Activated T-helper 1 cell treated with anti-CD3 and anti-CD28 coated beads, Interleukin-12 subunit alpha, Interleukin-12 subunit beta, Interleukin-2, Interleukin-4 antibody, amounts not matched to agents 30 ng/mL and 10 ng/mL and 1 ng/mL, durations not matched to agents 14 hours and 24 hours and 36 hours (primary cell): ENCODE measurements around the gene PKIG. TPM values are rescaled to one million over a fixed set of nuclear protein-coding genes. Genes with fewer than 3 reads are reported as not detected.

Experiments used
- DNase-seq: peaks from one replicate; pipeline ENCODE4 v3.0.0; 2021; ENCODE audit warnings: low spot score
- H3K27ac Mint-ChIP-seq: one replicate; pipeline ENCODE4 v1.8.0; 2021; ENCODE audit warnings: mild to moderate bottlenecking, mixed read lengths
- H3K27me3 Mint-ChIP-seq: one replicate; pipeline ENCODE4 v1.8.0; 2022; ENCODE audit warnings: mild to moderate bottlenecking, moderate library complexity, mixed read lengths; ENCODE audit not compliant: insufficient read depth
- H3K36me3 Mint-ChIP-seq: one replicate; pipeline ENCODE4 v1.8.0; 2021; ENCODE audit warnings: low read depth, mixed read lengths
- H3K4me1 Mint-ChIP-seq: one replicate; pipeline ENCODE4 v1.8.0; 2021; ENCODE audit warnings: low read depth, mixed read lengths
- H3K4me3 Mint-ChIP-seq: one replicate; pipeline ENCODE4 v1.8.0; 2021; ENCODE audit warnings: mild to moderate bottlenecking, moderate library complexity, mixed read lengths
- H3K9me3 Mint-ChIP-seq: one replicate; pipeline ENCODE4 v1.8.0; 2021; ENCODE audit warnings: mixed read lengths
- intact Hi-C: fragments of 100-400 bp; cut with micrococcal nuclease; formaldehyde crosslinking; loops from one replicate; pipeline ENCODE4 v1.15.1; 2024
- total RNA-seq: library from RNA; stranded (reverse); gene quantifications from 2 replicates; pipeline ENCODE4 v1.2.3, GENCODE V29; 2022

PKIG gene
- total RNA-seq, 1 donor from 2014 or later = 2.4 TPM

DNA sequence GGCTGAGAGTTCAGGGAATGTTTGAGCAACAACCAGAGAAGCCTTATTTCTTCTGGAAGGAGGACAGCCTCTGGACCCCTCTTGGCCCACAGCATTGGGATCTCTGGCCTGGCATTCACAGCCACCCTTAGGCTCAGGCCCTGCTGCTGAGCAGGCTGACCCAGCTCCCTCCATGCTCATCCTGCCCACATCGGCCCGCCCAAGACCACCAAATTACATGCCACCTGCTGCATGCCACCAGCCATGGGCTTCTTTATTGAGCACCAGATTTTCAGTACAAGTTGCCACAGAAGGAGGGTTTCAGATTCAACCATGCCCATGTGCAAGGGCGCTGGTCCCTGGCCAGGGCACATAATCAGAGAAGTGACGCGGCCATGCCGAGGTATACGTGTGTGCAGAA is 36.9 kb downstream of the PKIG start:
- Mint-ChIP-seq H3K27me3 (no peaks in the 10 kb centered on the region), H3K4me3 (no peak overlapping the region), H3K36me3 (peaks cover 55% of the 10 kb centered on the region), H3K27ac (peak overlapping the region; percentile 41), H3K4me1 (peaks cover 35% of the 10 kb centered on the region), H3K9me3 (no peaks in the 10 kb centered on the region)
- intact Hi-C loops = no loop called here
- no peak for DNase-seq

DNA sequence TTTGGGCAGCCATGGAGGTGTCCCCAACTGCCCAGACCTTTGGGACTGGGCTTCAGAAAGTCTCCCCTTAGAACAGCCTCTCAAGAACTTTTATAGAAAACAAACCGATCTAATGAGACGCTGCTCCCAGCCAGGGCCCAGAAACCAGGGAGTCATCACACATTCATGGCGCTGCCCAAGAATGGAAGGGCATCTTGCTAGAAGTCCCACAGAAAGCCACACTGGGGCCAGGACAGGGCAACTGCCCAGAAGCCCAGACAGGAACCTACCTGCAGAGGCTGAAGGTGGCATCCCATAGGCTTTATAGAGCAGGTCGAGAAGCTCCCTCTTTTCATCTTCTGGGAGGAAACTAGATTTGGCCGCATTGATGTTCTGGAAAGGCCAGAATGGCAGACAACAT is 37.7 kb downstream of the PKIG start:
- no peaks in the 10 kb centered on the region for H3K27me3 Mint-ChIP-seq
- peaks cover 32% of the 10 kb centered on the region for H3K4me1 Mint-ChIP-seq
- peaks cover 61% of the 10 kb centered on the region for H3K36me3 Mint-ChIP-seq
- no peak for DNase-seq
- intact Hi-C loops = no loop called here
- H3K4me3 Mint-ChIP-seq = no peak overlapping the region
- H3K9me3 Mint-ChIP-seq = no peaks in the 10 kb centered on the region
- no peak overlapping the region for H3K27ac Mint-ChIP-seq

DNA sequence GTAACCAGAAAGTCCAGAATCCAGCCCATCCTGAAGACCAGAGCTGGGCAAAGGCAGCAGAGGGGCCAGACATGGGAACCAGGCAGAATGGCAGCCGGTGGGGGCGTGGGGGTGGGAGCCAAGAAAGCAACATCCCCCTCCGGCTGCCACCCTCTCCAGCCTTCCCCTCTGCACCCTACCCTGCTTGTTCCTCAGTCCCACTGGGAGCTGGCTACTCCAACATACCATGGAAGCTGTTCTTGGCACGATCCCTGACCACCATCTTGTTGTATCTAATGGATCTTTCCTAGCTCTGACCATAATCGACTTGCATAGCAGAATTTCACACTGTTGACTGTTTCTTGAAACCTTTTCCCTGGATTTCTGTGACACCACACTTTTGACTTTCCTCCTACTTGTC is 38.9 kb downstream of the PKIG start:
- no peaks in the 10 kb centered on the region for H3K27me3 Mint-ChIP-seq
- H3K4me3 Mint-ChIP-seq = no peak overlapping the region
- H3K27ac Mint-ChIP-seq = no peak overlapping the region
- peaks cover 19% of the 10 kb centered on the region for H3K4me1 Mint-ChIP-seq
- no peaks in the 10 kb centered on the region for H3K9me3 Mint-ChIP-seq
- intact Hi-C loops = no loop called here
- peaks cover 52% of the 10 kb centered on the region for H3K36me3 Mint-ChIP-seq
- no peak for DNase-seq

DNA sequence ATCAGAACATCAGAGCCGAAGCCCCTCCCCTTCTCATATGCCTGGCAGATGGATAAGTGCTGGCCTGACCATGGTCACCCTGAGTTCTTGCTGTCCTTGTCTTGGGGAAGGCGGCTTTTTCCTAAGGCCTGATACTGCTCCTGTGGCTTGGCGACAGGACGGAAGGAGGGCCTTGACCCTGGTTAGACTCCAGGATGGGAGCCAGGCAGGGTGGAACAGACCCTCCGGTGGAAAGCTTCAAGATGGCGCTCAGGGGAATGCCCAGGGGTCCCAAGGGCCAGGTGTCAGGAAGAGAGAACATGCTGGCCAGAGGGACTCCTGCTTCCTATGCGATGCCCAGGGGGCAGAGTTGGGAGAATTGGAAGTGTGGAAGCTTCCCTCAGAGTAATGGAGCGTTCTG is 39.6 kb downstream of the PKIG start:
- H3K4me1 Mint-ChIP-seq = peaks cover 17% of the 10 kb centered on the region
- no peak overlapping the region for H3K27ac Mint-ChIP-seq
- no peaks in the 10 kb centered on the region for H3K9me3 Mint-ChIP-seq
- DNase-seq = no peak
- intact Hi-C loops = no loop called here
- no peaks in the 10 kb centered on the region for H3K27me3 Mint-ChIP-seq
- H3K36me3 Mint-ChIP-seq = peaks cover 58% of the 10 kb centered on the region
- no peak overlapping the region for H3K4me3 Mint-ChIP-seq

DNA sequence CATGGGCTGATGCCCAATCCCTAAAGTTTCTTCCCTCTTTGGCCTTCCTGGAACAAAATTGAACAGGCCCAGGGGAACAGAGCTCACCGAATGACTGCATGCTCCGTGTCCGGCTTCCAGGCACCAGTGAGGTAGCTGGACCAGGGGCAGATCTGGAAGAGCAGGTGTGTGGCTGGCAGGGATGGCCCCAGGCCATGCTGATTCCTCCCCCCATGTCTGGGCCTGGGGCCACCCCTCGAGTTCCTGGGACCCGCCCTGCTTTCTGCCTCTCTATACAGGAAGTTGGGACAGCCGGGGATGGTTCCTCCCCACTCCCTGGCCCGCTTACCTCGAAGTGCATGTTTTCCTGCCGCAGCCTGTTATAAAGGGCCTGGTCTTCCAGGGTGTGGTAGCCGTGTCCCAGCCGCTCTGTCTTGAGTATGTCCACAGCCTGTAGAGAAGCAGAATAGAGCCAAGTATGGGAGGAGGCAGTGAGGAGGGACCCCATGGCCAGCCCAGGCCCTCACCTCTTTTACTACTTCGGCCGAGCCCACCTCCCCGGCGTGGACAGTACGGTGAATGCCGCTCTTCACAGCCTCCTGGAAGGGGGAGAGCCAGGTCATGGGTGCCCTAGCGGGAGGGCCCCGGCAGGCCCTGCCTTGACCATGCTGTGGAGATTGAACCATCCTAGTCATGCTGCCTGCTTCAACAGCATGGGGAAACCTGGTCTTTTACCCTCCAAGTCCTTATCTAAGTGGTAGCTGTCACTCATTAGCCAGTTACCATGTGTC is 40.3 kb downstream of the PKIG start:
- peaks cover 17% of the 10 kb centered on the region for H3K4me1 Mint-ChIP-seq
- H3K9me3 Mint-ChIP-seq = no peaks in the 10 kb centered on the region
- intact Hi-C loops = no loop called here
- no peak for DNase-seq
- H3K27me3 Mint-ChIP-seq = no peaks in the 10 kb centered on the region
- H3K27ac Mint-ChIP-seq = no peak overlapping the region
- peaks cover 62% of the 10 kb centered on the region for H3K36me3 Mint-ChIP-seq
- no peak overlapping the region for H3K4me3 Mint-ChIP-seq

DNA sequence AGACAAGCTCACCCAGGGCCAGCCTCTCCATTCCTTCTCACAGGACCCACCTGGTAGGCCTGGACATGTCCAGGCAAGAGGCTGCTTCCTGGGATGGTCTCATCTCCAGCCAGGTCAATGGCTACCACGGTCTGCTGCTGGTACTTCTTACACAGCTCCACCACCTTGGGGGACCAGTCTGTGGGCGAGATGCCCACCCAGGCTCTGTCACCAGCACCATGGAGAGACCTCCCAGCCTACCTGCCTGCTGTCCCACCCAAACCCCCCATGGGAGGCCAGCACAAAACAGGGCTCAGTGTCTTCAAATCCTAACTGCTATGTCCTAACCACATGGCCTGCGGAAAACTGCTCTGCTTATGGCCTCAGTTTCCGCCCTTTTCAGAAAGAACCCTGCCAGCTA is 41.8 kb downstream of the PKIG start:
- H3K4me1 Mint-ChIP-seq = peaks cover 6% of the 10 kb centered on the region
- H3K27me3 Mint-ChIP-seq = no peaks in the 10 kb centered on the region
- H3K4me3 Mint-ChIP-seq = no peak overlapping the region
- no peak for DNase-seq
- intact Hi-C loops = no loop called here
- H3K27ac Mint-ChIP-seq = no peak overlapping the region
- H3K9me3 Mint-ChIP-seq = no peaks in the 10 kb centered on the region
- peaks cover 67% of the 10 kb centered on the region for H3K36me3 Mint-ChIP-seq

DNA sequence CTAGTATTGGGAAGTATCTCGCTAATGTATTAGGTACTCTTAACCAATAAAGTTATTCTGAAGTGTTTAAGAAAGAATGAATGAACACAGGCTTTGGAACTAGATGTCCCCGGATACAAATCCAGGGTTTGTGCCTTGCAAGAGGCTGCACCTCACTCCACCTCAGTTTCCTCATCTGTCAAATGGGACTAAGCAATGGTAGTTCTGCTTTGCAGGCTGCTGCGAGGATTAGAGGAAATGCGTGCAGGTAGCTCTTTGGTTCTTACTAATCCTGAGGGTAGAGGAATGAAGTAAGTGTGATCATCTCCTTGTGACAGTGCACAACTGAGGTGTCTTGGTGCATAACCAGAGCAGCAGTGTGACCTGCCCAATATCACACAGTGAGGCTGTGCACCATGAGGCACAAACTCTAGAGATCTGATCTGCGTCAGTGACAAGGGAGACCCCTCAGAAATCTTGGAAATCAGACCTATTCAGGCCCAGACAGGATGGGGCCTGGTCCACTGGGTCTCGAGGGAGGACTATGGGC is 42.4 kb downstream of the PKIG start:
- Mint-ChIP-seq H3K4me3 (no peak overlapping the region), H3K4me1 (no peaks in the 10 kb centered on the region), H3K27ac (no peak overlapping the region), H3K36me3 (peaks cover 63% of the 10 kb centered on the region), H3K27me3 (no peaks in the 10 kb centered on the region), H3K9me3 (no peaks in the 10 kb centered on the region)
- no peak for DNase-seq
- intact Hi-C loops = no loop called here

DNA sequence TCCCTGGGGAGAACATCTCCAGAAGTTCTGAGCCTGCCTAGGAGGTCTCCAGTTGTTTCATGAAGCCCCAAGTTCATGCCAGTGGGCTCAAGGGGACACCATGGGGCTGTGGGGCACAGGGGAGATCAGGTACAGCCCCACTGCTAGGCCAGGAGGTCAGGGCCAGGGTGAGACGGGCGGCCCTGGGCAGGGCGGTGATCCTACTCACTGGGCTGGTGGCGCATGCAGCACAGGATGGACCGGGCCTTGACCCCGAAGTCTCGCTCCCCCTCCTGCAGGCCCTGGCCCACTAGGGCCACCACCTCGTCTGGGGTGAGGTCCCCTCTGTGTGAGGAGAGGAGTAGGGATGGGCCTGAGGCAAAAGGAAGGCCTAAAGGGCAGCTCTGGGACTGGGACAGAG is 43.0 kb downstream of the PKIG start:
- Mint-ChIP-seq H3K27me3 (no peaks in the 10 kb centered on the region), H3K4me1 (no peaks in the 10 kb centered on the region), H3K4me3 (no peak overlapping the region), H3K9me3 (no peaks in the 10 kb centered on the region), H3K36me3 (peaks cover 58% of the 10 kb centered on the region), H3K27ac (no peak overlapping the region)
- DNase-seq = no peak
- intact Hi-C loops = no loop called here

DNA sequence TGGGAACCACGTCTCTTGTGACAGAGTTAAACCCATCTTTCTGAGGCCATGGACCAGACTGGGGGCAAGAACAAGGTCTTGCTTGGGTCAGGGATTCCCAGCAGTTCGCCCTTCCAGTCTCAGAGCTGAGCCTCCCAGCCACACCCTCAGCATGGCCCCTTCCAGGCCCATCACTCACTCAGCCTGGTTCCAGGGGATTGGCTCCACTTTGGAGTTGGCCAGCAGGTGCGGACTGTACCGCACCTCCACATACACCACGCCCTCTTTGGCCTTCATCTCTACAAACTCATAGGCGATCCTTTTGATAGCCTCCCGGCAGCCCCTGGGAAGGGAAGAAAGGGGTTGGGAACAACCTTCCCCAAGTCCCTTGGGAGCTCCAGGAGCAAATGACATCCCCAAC is 43.9 kb downstream of the PKIG start:
- Mint-ChIP-seq H3K36me3 (peaks cover 55% of the 10 kb centered on the region), H3K27ac (no peak overlapping the region), H3K4me3 (no peak overlapping the region), H3K9me3 (no peaks in the 10 kb centered on the region), H3K4me1 (no peaks in the 10 kb centered on the region), H3K27me3 (no peaks in the 10 kb centered on the region)
- intact Hi-C loops = no loop called here
- DNase-seq = no peak

DNA sequence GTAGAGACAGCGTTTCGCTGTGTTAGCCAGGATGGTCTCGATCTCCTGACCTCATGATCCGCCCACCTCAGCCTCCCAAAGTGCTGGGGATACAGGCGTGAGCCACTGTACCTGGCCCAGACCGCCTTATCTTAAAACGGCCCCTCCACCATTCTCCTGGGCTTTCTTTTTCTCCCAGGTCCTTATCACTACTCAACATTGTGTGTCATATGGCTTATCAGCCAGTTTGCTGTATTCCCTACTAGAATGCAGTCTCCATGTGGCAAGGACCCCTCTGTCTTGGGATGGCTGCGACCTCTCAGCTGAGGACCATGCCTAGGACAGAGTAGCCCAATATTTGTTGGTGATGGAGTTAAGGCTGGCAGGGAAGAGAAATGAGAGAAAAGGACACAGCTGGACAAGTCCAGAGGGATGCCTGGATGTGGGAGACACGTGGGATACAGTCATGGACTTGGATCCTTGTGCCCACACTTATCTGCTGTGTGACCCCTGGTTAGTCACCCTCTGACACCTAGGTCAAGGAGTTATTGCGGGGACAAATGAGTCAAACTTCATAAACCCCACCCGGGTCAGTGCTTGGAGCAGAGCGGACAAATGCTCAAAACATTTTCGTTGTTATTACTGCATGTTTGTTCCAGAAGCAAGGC is 45.1 kb downstream of the PKIG start:
- H3K9me3 Mint-ChIP-seq = no peaks in the 10 kb centered on the region
- no peaks in the 10 kb centered on the region for H3K27me3 Mint-ChIP-seq
- no peak overlapping the region for H3K4me3 Mint-ChIP-seq
- DNase-seq = no peak
- H3K36me3 Mint-ChIP-seq = peaks cover 44% of the 10 kb centered on the region
- intact Hi-C loops = no loop called here
- no peak overlapping the region for H3K27ac Mint-ChIP-seq
- no peaks in the 10 kb centered on the region for H3K4me1 Mint-ChIP-seq

DNA sequence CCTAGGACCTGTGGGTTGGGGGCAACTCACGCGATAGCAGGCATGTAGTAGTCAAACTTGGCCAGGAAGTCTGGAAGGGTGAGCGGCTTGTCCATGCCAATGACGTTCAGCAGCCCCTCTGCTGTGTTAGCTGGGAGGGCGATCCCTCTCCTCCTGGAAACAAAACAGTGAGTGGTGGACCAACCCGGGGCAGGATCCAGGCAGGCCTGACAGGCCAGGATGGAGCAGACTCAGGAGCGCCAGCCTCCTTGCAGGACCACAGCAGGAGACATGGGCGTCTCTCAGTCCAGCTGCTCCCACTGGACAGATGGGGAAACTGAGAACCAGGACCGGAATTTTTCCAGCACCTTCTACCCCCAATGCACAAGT is 46.6 kb downstream of the PKIG start:
- no peak for DNase-seq
- no peak overlapping the region for H3K27ac Mint-ChIP-seq
- no peaks in the 10 kb centered on the region for H3K4me1 Mint-ChIP-seq
- no peak overlapping the region for H3K4me3 Mint-ChIP-seq
- intact Hi-C loops = no loop called here
- H3K27me3 Mint-ChIP-seq = no peaks in the 10 kb centered on the region
- no peaks in the 10 kb centered on the region for H3K9me3 Mint-ChIP-seq
- peaks cover 38% of the 10 kb centered on the region for H3K36me3 Mint-ChIP-seq

DNA sequence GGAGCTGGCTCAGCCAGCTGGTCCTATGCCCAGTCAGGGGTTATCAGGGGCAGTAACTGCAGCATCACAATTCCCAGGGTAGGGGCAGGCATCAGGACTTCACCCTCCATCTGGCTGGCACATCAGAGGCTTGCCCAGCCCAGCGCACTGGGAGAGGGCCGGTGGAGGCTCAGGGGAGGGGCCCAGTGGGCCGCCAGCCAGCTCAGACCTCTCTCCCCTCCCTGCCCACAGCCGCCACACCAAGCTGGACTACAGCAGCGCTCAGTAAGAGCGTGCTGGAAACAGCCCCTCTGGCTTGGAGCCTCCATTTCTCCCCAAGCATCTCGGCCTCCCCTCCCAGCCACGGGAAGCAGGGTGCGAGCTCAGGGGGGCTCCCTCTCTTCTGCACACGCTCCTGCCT is 47.2 kb downstream of the PKIG start:
- Mint-ChIP-seq H3K27me3 (no peaks in the 10 kb centered on the region), H3K4me3 (no peak overlapping the region), H3K4me1 (no peaks in the 10 kb centered on the region), H3K9me3 (no peaks in the 10 kb centered on the region), H3K27ac (no peak overlapping the region), H3K36me3 (peaks cover 37% of the 10 kb centered on the region)
- intact Hi-C loops = no loop called here
- no peak for DNase-seq

DNA sequence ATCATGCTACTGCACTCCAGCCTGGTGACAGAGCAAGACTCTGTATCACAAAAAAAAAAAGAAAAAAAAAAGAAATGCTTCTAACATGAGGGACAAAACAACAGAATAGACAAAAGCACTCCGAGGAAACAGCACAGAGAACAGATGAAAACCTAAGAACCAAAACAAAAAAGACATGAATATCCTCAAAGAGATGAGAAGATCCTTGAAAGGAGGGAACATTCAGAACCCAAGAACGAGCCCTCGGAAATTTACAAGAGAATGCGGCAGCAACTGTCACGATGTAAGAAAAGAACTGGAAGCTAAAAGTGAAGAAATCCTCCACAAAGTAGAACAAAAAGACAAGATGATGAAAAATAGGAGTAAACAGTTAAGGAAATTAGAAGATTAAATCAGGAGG is 47.9 kb downstream of the PKIG start:
- no peak for DNase-seq
- no peaks in the 10 kb centered on the region for H3K27me3 Mint-ChIP-seq
- no peaks in the 10 kb centered on the region for H3K4me1 Mint-ChIP-seq
- peaks cover 33% of the 10 kb centered on the region for H3K36me3 Mint-ChIP-seq
- intact Hi-C loops = no loop called here
- H3K27ac Mint-ChIP-seq = no peak overlapping the region
- H3K4me3 Mint-ChIP-seq = no peak overlapping the region
- no peaks in the 10 kb centered on the region for H3K9me3 Mint-ChIP-seq
